ENCODE data around the gene C22orf23. TPM values are rescaled to one million over a fixed set of nuclear protein-coding genes. Genes with fewer than 3 reads are reported as not detected.

The C22orf23 gene
- total RNA-seq, 3 donors from 2014 or later = not detected

- intact Hi-C loops (cut with DNase I, micrococcal nuclease) = no loop called here
- Histone ChIP-seq H3K36me3 (ENCODE audit: low read depth) (no peaks in the 10 kb centered on the region), H3K9me3 (no peaks in the 10 kb centered on the region), H3K4me3 (no peak overlapping the region), H3K4me1 (ENCODE audit: low read depth) (no peaks in the 10 kb centered on the region)
- no peak for DNase-seq
- ATAC-seq = no peak
- TF ChIP-seq CTCF (IDR thresholded peaks at IDR 0.05) = no peak
Observed at GRCh38 chr22:37996079-37996478, 42.7 kb upstream of the C22orf23 start.

GRCh38 chr22:37995460-37995859 lies 42.1 kb upstream of the C22orf23 start:
- DNase-seq = no peak
- H3K36me3 ChIP-seq (ENCODE audit: low read depth) = no peaks in the 10 kb centered on the region
- TF ChIP-seq CTCF (IDR thresholded peaks at IDR 0.05) = no peak
- H3K4me3 ChIP-seq = no peak overlapping the region
- no peaks in the 10 kb centered on the region for H3K9me3 ChIP-seq
- H3K4me1 ChIP-seq (ENCODE audit: low read depth) = no peaks in the 10 kb centered on the region
- intact Hi-C loops (cut with DNase I, micrococcal nuclease) = no loop called here
- no peak for ATAC-seq

- DNase-seq (no peak), ATAC-seq (no peak)
- Histone ChIP-seq H3K36me3 (ENCODE audit: low read depth) (no peaks in the 10 kb centered on the region), H3K9me3 (no peaks in the 10 kb centered on the region), H3K4me1 (ENCODE audit: low read depth) (no peaks in the 10 kb centered on the region), H3K4me3 (no peak overlapping the region)
- no peak for TF ChIP-seq CTCF (IDR thresholded peaks at IDR 0.05)
- intact Hi-C loops (cut with DNase I, micrococcal nuclease) = no loop called here
Observed at GRCh38 chr22:37994982-37995381, 41.6 kb upstream of the C22orf23 start.

- no peak for TF ChIP-seq CTCF (IDR thresholded peaks at IDR 0.05)
- intact Hi-C loops (cut with DNase I, micrococcal nuclease) = no loop called here
- Histone ChIP-seq H3K4me1 (ENCODE audit: low read depth) (no peaks in the 10 kb centered on the region), H3K9me3 (no peaks in the 10 kb centered on the region), H3K4me3 (no peak overlapping the region), H3K36me3 (ENCODE audit: low read depth) (no peaks in the 10 kb centered on the region)
- ATAC-seq (no peak), DNase-seq (no peak)
Observed at GRCh38 chr22:37994049-37994448, 40.6 kb upstream of the C22orf23 start.

- no peaks in the 10 kb centered on the region for H3K4me1 ChIP-seq (ENCODE audit: low read depth)
- ATAC-seq (no peak), DNase-seq (no peak)
- intact Hi-C loops (cut with DNase I, micrococcal nuclease) = no loop called here
- TF ChIP-seq CTCF (IDR thresholded peaks at IDR 0.05) = no peak
- H3K36me3 ChIP-seq (ENCODE audit: low read depth) = no peaks in the 10 kb centered on the region
- H3K4me3 ChIP-seq = no peak overlapping the region
- no peaks in the 10 kb centered on the region for H3K9me3 ChIP-seq
Observed at GRCh38 chr22:37991731-37992442, 38.5 kb upstream of the C22orf23 start.

- H3K4me3 ChIP-seq = no peak overlapping the region
- H3K36me3 ChIP-seq (ENCODE audit: low read depth) = no peaks in the 10 kb centered on the region
- no peak for DNase-seq
- no peaks in the 10 kb centered on the region for H3K4me1 ChIP-seq (ENCODE audit: low read depth)
- no peaks in the 10 kb centered on the region for H3K9me3 ChIP-seq
- intact Hi-C loops (cut with DNase I, micrococcal nuclease) = no loop called here
- no peak for ATAC-seq
- TF ChIP-seq CTCF (IDR thresholded peaks at IDR 0.05) = no peak
Observed at GRCh38 chr22:37990862-37991261, 37.5 kb upstream of the C22orf23 start.
